ENCODE results near the gene OPN4. TPM values are rescaled to one million over a fixed set of nuclear protein-coding genes. Genes with fewer than 3 reads are reported as not detected.

Gene OPN4
- total and polyA plus RNA-seq, 2 donors from 2014 or later, result not detected

- Histone ChIP-seq H3K27me3 (ENCODE audit: control insufficient read depth, insufficient read depth, low read length) (no peaks in the 10 kb centered on the region), H3K36me3 (ENCODE audit: control insufficient read depth in 2 of 3, insufficient read depth in 3 of 3, low read length in 3 of 3) (no peaks in the 10 kb centered on the region), H3K9me3 (ENCODE audit: control insufficient read depth in 2 of 3, insufficient read depth in 1 of 3, low read length in 3 of 3) (no peaks in the 10 kb centered on the region), H3K4me3 (ENCODE audit: low read length in 3 of 3) (no peak overlapping the region), H3K9ac (ENCODE audit: low read length in 3 of 3) (no peak overlapping the region), H3K27ac (ENCODE audit: low read depth in 2 of 2, low read length in 2 of 2) (no peak overlapping the region), H3K4me1 (ENCODE audit: control insufficient read depth in 2 of 3, insufficient read depth in 2 of 3, low read depth in 1 of 3, low read length in 3 of 3) (peaks cover 0 to 11% (median 0%) of the 10 kb centered on the region in 3 donors)
- DNase-seq (peak in 1 of 5 donors; percentile 58), FAIRE-seq (no peak)
- no peak for TF ChIP-seq CTCF (IDR thresholded peaks at IDR 0.05; ENCODE audit: borderline replicate concordance, extremely low read depth, insufficient read depth)
- intact Hi-C loops (cut with DNase I), result loop anchor here (5.0 kb wide), 1 partner anchor 210 kb away; no protein-coding TSS in a partner anchor
These were observed 37.7 kb downstream of the OPN4 start for GRCh38 chr10:86692023-86692514.

GRCh38 chr10:86692664-86693063, 38.3 kb downstream of the OPN4 start:
- FAIRE-seq (no peak), DNase-seq (peak in 1 of 5 donors; percentile 55)
- Histone ChIP-seq H3K27ac (ENCODE audit: low read depth in 2 of 2, low read length in 2 of 2) (no peak overlapping the region), H3K4me1 (ENCODE audit: control insufficient read depth in 2 of 3, insufficient read depth in 2 of 3, low read depth in 1 of 3, low read length in 3 of 3) (peaks cover 0 to 11% (median 0%) of the 10 kb centered on the region in 3 donors), H3K9ac (ENCODE audit: low read length in 3 of 3) (no peak overlapping the region), H3K9me3 (ENCODE audit: control insufficient read depth in 2 of 3, insufficient read depth in 1 of 3, low read length in 3 of 3) (no peaks in the 10 kb centered on the region), H3K4me3 (ENCODE audit: low read length in 3 of 3) (no peak overlapping the region), H3K27me3 (ENCODE audit: control insufficient read depth, insufficient read depth, low read length) (no peaks in the 10 kb centered on the region), H3K36me3 (ENCODE audit: control insufficient read depth in 2 of 3, insufficient read depth in 3 of 3, low read length in 3 of 3) (no peaks in the 10 kb centered on the region)
- no peak for TF ChIP-seq CTCF (IDR thresholded peaks at IDR 0.05; ENCODE audit: borderline replicate concordance, extremely low read depth, insufficient read depth)
- intact Hi-C loops (cut with DNase I), result loop anchor here (5.0 kb wide), 1 partner anchor 210 kb away; no protein-coding TSS in a partner anchor

- Histone ChIP-seq H3K9ac (ENCODE audit: low read length in 3 of 3) (peak overlapping the region in 1 of 3 donors; percentile 28), H3K4me1 (ENCODE audit: control insufficient read depth in 2 of 3, insufficient read depth in 2 of 3, low read depth in 1 of 3, low read length in 3 of 3) (peaks cover 0 to 10% (median 0%) of the 10 kb centered on the region in 3 donors), H3K36me3 (ENCODE audit: control insufficient read depth in 2 of 3, insufficient read depth in 3 of 3, low read length in 3 of 3) (no peaks in the 10 kb centered on the region), H3K9me3 (ENCODE audit: control insufficient read depth in 2 of 3, insufficient read depth in 1 of 3, low read length in 3 of 3) (no peaks in the 10 kb centered on the region), H3K4me3 (ENCODE audit: low read length in 3 of 3) (no peak overlapping the region), H3K27me3 (ENCODE audit: control insufficient read depth, insufficient read depth, low read length) (no peaks in the 10 kb centered on the region), H3K27ac (ENCODE audit: low read depth in 2 of 2, low read length in 2 of 2) (no peak overlapping the region)
- DNase-seq (no peak), FAIRE-seq (no peak)
- no peak for TF ChIP-seq CTCF (IDR thresholded peaks at IDR 0.05; ENCODE audit: borderline replicate concordance, extremely low read depth, insufficient read depth)
- intact Hi-C loops (cut with DNase I), result loop anchor here (5.0 kb wide), 1 partner anchor 209 kb away; no protein-coding TSS in a partner anchor
These were observed 38.9 kb downstream of the OPN4 start for GRCh38 chr10:86693275-86693674.

All from kidney (tissue), 14 donors.